Activated CD4-positive, alpha-beta T cell treated with anti-CD3 and anti-CD28 coated beads, Interleukin-2, amount 10 ng/mL, durations not matched to agents 7 days and 5 days (primary cell): Measurements from ENCODE around the gene RABL6. TPM values are rescaled to one million over a fixed set of nuclear protein-coding genes. Genes with fewer than 3 reads are reported as not detected.

Source experiments
- CTCF ChIA-PET: fragments of 350-600 bp; sonication (Branson Sonifier 250); formaldehyde crosslinking; loops from one replicate; lab custom pipeline; 2021; ENCODE audit warnings: antibody characterized with exemption; lab: Charles Lee
- POLR2A ChIA-PET: fragments of 350-600 bp; sonication (Branson Sonifier 250); formaldehyde crosslinking; loops from one replicate; lab custom pipeline; 2021; ENCODE audit warnings: antibody characterized with exemption; lab: Charles Lee
- DNase-seq: peaks from one replicate; pipeline ENCODE4 v3.0.0-alpha.2; 2020
- H3K27ac Mint-ChIP-seq: one replicate; pipeline ENCODE4 v1.8.0; 2021; ENCODE audit warnings: mild to moderate bottlenecking, moderate library complexity, mixed read lengths
- H3K27me3 Mint-ChIP-seq: one replicate; pipeline ENCODE4 v1.8.0; 2021; ENCODE audit warnings: mixed read lengths
- H3K36me3 Mint-ChIP-seq: one replicate; pipeline ENCODE4 v1.8.0; 2021; ENCODE audit warnings: low read depth, mixed read lengths
- H3K4me1 Mint-ChIP-seq: one replicate; pipeline ENCODE4 v1.8.0; 2021; ENCODE audit warnings: mixed read lengths
- H3K4me3 Mint-ChIP-seq: one replicate; pipeline ENCODE4 v1.8.0; 2021; ENCODE audit warnings: mild to moderate bottlenecking, moderate library complexity, mixed read lengths
- H3K9me3 Mint-ChIP-seq: one replicate; pipeline ENCODE4 v1.8.0; 2021; ENCODE audit warnings: mixed read lengths
- total RNA-seq, 2 experiments: library from RNA; stranded (reverse); gene quantifications; one replicate each; pipeline ENCODE4 v1.2.3, GENCODE V29; 2021

Gene RABL6
- total RNA-seq, 2 experiments from 2014 or later: 95.5 to 109 TPM

- ChIA-PET CTCF (interaction anchor here (0.9 kb wide), 2 partner anchors 14 to 210 kb away, joined by 3 to 4 read pairs; no protein-coding TSS in a partner anchor), POLR2A (no interaction called here)
- Mint-ChIP-seq H3K9me3 (no peaks in the 10 kb centered on the region), H3K27ac (no peak overlapping the region), H3K4me1 (peaks cover 11% of the 10 kb centered on the region), H3K4me3 (no peak overlapping the region), H3K36me3 (peaks cover 15% of the 10 kb centered on the region), H3K27me3 (no peaks in the 10 kb centered on the region)
- no peak for DNase-seq
These were observed 13.4 kb downstream of the RABL6 start for GRCh38 chr9:136820971-136821825.

GRCh38 chr9:136821826-136822544 is 14.2 kb downstream of the RABL6 start:
- no peak for DNase-seq
- Mint-ChIP-seq H3K36me3 (peaks cover 13% of the 10 kb centered on the region), H3K27ac (no peak overlapping the region), H3K4me3 (no peak overlapping the region), H3K4me1 (peaks cover 9% of the 10 kb centered on the region), H3K27me3 (no peaks in the 10 kb centered on the region), H3K9me3 (no peaks in the 10 kb centered on the region)
- ChIA-PET POLR2A (no interaction called here), CTCF (interaction anchor here (0.7 to 1.9 kb wide), 2 partner anchors 20 to 21 kb away, joined by 3 to 5 read pairs; no protein-coding TSS in a partner anchor)

GRCh38 chr9:136823136-136824046 is 15.6 kb downstream of the RABL6 start:
- Mint-ChIP-seq H3K36me3 (peaks cover 12% of the 10 kb centered on the region), H3K4me1 (peaks cover 7% of the 10 kb centered on the region), H3K4me3 (no peak overlapping the region), H3K27me3 (no peaks in the 10 kb centered on the region), H3K27ac (no peak overlapping the region), H3K9me3 (no peaks in the 10 kb centered on the region)
- DNase-seq: no peak
- ChIA-PET POLR2A (no interaction called here), CTCF (interaction anchor here (0.7 to 1.9 kb wide), 3 partner anchors 12 to 173 kb away, joined by 3 to 5 read pairs (median 5); no protein-coding TSS in a partner anchor)

DNA sequence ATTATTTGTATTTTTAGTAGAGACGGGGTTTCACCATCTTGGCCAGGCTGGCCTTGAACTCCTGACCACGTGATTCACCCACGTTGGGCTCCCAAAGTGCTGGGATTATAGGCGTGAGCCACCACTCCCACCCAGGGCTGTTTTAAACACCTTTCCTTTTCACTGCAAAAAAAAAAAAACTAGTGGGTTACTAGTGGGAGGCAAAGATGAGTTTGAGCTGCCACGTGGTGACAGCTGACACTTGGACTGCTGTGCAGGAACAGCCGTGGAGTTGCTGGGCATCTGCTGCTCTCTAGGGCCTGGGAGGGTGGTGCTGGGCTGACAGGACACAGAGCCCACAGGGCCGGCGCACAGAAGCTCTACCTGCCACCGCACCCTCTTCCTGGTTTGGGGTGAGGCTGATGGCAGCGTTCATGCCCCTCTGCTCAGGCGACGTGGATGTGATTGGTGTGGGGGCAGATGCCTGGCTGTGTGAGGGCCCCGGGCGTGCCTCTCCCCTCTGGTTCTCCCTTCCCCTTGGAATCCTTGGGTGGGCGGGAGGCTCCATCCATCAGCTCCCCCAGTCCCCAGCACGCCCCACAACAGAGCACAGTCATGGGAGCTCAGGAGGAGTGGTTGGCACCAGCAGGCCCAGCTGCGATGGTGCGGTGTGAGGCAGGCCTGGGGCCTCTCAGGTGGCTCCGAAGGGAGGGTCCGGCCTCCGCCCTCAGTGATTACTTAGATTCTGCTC is 16.9 kb downstream of the RABL6 start:
- CTCF ChIA-PET: interaction anchor here (0.6 to 0.7 kb wide), 3 partner anchors 76 to 322 kb away, joined by 3 to 4 read pairs (median 3); no protein-coding TSS in a partner anchor
- DNase-seq: no peak
- Mint-ChIP-seq H3K9me3 (no peaks in the 10 kb centered on the region), H3K27me3 (no peaks in the 10 kb centered on the region), H3K4me1 (peaks cover 7% of the 10 kb centered on the region), H3K27ac (no peak overlapping the region), H3K4me3 (no peak overlapping the region), H3K36me3 (peaks cover 12% of the 10 kb centered on the region)
- POLR2A ChIA-PET: no interaction called here

GRCh38 chr9:136825295-136826187 is 17.8 kb downstream of the RABL6 start:
- no peaks in the 10 kb centered on the region for H3K27me3 Mint-ChIP-seq
- H3K36me3 Mint-ChIP-seq: peaks cover 12% of the 10 kb centered on the region
- H3K4me3 Mint-ChIP-seq: no peak overlapping the region
- no peak overlapping the region for H3K27ac Mint-ChIP-seq
- ChIA-PET CTCF (interaction anchor here (0.6 to 1.0 kb wide), 2 partner anchors 26 to 135 kb away, joined by 3 read pairs; no protein-coding TSS in a partner anchor), POLR2A (no interaction called here)
- DNase-seq: no peak
- H3K4me1 Mint-ChIP-seq: peaks cover 7% of the 10 kb centered on the region
- H3K9me3 Mint-ChIP-seq: no peaks in the 10 kb centered on the region

DNA sequence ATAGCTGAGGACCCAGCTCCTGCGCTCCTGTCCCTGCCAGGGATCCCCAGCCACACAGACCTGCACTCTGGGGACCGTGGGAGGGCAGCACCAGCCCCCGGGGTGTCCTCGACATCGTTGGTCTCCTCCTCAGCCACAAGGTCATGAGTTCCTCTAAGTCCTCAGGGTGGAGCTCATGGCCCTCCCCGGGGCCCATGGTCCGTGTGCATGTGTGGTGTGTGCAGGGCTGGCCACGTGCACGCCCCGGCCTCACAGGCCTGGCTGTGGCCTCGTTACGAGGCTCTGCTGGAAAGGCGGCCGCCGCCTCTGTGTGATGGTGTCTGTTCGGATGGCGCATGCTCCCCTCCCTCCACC is 18.4 kb downstream of the RABL6 start:
- Mint-ChIP-seq H3K4me1 (peaks cover under 1% of the 10 kb centered on the region), H3K36me3 (peaks cover 9% of the 10 kb centered on the region), H3K27me3 (no peaks in the 10 kb centered on the region), H3K27ac (no peak overlapping the region), H3K9me3 (no peaks in the 10 kb centered on the region), H3K4me3 (no peak overlapping the region)
- ChIA-PET POLR2A (no interaction called here), CTCF (interaction anchor here (0.6 to 1.0 kb wide), 2 partner anchors 27 to 134 kb away, joined by 3 read pairs; no protein-coding TSS in a partner anchor)
- DNase-seq: no peak

DNA sequence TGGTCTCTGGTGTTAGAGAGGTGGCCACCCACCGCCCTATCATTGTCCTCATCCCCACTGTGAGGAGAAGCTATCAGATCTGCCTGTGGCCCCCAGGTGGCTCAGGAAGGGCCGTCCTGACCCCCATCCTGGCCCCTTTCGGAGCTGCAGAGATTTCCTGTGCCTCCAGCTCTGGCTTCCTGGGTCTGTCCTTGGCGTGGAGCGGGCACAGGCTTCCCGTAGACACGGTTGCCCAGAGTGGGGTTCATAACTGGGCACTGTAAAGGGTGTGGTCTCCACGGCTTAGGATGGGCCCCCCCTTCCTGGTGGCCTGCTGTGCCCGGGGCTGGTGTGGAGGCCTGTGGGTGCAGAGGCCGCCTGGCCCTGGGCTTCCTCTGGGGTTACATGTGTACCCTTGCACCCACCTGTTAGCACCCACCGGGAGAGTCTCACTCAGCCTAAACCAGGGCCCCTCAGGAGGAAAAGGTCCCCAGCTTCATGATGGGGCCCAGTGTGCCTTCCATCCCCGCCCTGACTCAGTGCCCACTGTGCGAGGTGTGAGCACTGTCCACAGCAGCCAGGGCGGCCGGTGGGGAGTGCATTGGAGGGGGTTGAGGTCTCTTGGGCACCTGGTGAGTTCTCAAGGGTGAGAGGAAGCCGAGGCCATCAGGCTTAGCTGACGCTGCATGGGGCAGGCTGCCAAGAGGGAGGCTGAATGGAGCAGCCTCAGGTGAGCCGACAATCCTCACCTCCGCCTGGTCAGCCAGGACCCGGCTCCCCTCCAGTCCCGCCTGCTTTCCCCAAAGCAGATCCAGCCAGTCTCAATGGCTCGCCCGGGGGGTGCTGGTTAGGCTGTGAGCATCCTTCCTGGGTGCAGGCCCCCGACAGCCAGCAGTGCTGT is 19.2 kb downstream of the RABL6 start:
- Mint-ChIP-seq H3K4me3 (no peak overlapping the region), H3K4me1 (no peaks in the 10 kb centered on the region), H3K27me3 (no peaks in the 10 kb centered on the region), H3K27ac (no peak overlapping the region), H3K36me3 (peaks cover 10% of the 10 kb centered on the region), H3K9me3 (no peaks in the 10 kb centered on the region)
- DNase-seq: no peak
- CTCF ChIA-PET: interaction anchor here (1.0 to 3.1 kb wide), 3 partner anchors 15 to 55 kb away, joined by 3 to 19 read pairs (median 4); partner anchors contain the start of gene AJM1
- POLR2A ChIA-PET: no interaction called here

DNA sequence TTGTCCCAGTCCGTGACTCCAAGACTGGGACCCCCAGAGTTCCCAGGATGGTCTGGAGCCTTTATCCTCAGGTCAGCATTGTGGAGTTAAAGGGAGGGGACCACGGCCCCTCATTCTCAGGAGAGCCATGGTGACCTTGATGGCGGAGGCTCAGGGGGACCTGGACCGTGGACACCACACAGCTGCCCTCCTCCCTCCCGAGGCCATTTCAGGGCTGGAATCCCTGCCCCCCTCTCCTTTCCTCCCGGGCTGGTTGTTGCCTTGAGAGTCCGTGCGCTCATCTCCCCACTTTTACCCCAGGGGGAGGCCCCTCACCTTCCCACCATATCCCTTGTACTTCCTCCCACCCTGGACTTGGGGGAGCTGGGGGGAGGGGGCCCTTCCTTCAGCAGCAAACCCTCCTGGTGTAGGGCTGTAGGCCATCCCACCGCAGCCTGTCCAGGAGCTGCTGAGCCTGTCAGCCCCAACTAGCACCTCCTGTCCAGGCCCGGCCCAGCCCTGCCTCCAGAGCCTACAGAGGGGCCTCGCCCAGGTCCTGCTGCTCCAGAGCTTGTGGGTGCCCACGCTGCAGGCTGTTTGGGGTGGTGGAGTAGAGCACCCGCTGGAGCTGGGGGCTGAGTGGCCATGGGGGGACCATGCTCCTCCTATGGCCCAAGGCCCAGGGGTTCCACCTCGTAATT is 20.2 kb downstream of the RABL6 start:
- Mint-ChIP-seq H3K9me3 (no peaks in the 10 kb centered on the region), H3K36me3 (peaks cover 12% of the 10 kb centered on the region), H3K27me3 (no peaks in the 10 kb centered on the region), H3K4me1 (no peaks in the 10 kb centered on the region), H3K27ac (no peak overlapping the region), H3K4me3 (no peak overlapping the region)
- ChIA-PET POLR2A (no interaction called here), CTCF (interaction anchor here (1.6 to 3.1 kb wide), 2 partner anchors 14 to 54 kb away, joined by 4 to 19 read pairs; partner anchors contain the start of gene AJM1)
- DNase-seq: no peak

- H3K27ac Mint-ChIP-seq: no peak overlapping the region
- CTCF ChIA-PET: interaction anchor here (0.6 to 3.1 kb wide), 4 partner anchors 14 to 264 kb away, joined by 3 to 19 read pairs (median 4); partner anchors contain the start of gene AJM1
- DNase-seq: no peak
- H3K36me3 Mint-ChIP-seq: peaks cover 12% of the 10 kb centered on the region
- H3K4me1 Mint-ChIP-seq: no peaks in the 10 kb centered on the region
- H3K4me3 Mint-ChIP-seq: no peak overlapping the region
- no peaks in the 10 kb centered on the region for H3K9me3 Mint-ChIP-seq
- POLR2A ChIA-PET: no interaction called here
- no peaks in the 10 kb centered on the region for H3K27me3 Mint-ChIP-seq
These were observed 20.9 kb downstream of the RABL6 start for GRCh38 chr9:136828474-136829140.
